Neural progenitor cell (in vitro differentiated cells): ENCODE data around the gene ILF3. TPM values are rescaled to one million over a fixed set of nuclear protein-coding genes. Genes with fewer than 3 reads are reported as not detected.

Source experiments
- DNase-seq: peaks from one replicate; pipeline ENCODE4 v3.0.0-alpha.2; 2016; ENCODE audit warnings: low spot score
- H2AFZ ChIP-seq: fragments of 200-600 bp; sonication (generic); replicated peaks from 2 replicates; pipeline ENCODE4 v1.6.1; 2016; ENCODE audit warnings: antibody characterized with exemption
- H3F3A ChIP-seq: fragments of 200-600 bp; sonication (generic); 2 replicates; pipeline ENCODE4 v1.6.1; 2016; ENCODE audit warnings: antibody characterized with exemption, low read depth
- H3K27ac ChIP-seq: fragments of 200-600 bp; sonication (generic); 2 replicates; pipeline ENCODE4 v1.5.1; 2016; ENCODE audit warnings: mild to moderate bottlenecking
- H3K27me3 ChIP-seq: fragments of 200-600 bp; sonication (generic); 2 replicates; pipeline ENCODE4 v1.6.1; 2016; ENCODE audit warnings: mild to moderate bottlenecking, moderate library complexity
- H3K36me3 ChIP-seq: fragments of 200-600 bp; sonication (generic); 2 replicates; pipeline ENCODE4 v1.5.1; 2016
- H3K4me1 ChIP-seq: fragments of 200-600 bp; sonication (generic); 2 replicates; pipeline ENCODE4 v1.6.1; 2016; ENCODE audit warnings: mixed run types
- H3K4me2 ChIP-seq: fragments of 200-600 bp; sonication (generic); 2 replicates; pipeline ENCODE4 v1.6.1; 2016
- H3K4me3 ChIP-seq: fragments of 200-600 bp; sonication (generic); 2 replicates; pipeline ENCODE4 v1.5.1; 2016
- H3K79me2 ChIP-seq: fragments of 200-600 bp; sonication (generic); 2 replicates; pipeline ENCODE4 v1.6.1; 2016; ENCODE audit warnings: low read depth
- H3K9ac ChIP-seq: fragments of 200-600 bp; sonication (generic); 2 replicates; pipeline ENCODE4 v1.6.1; 2016
- H3K9me3 ChIP-seq: fragments of 200-600 bp; sonication (generic); 2 replicates; pipeline ENCODE4 v1.5.1; 2016; ENCODE audit warnings: low read depth
- H4K20me1 ChIP-seq: fragments of 200-600 bp; sonication (generic); 2 replicates; pipeline ENCODE4 v1.6.1; 2016; ENCODE audit warnings: low read depth
- H3K27ac Mint-ChIP-seq: 3 replicates; pipeline ENCODE4 v1.8.0; 2021; ENCODE audit warnings: mixed read lengths
- H3K27me3 Mint-ChIP-seq: 2 replicates; pipeline ENCODE4 v1.8.0; 2022; ENCODE audit warnings: low read depth, mild to moderate bottlenecking, inconsistent platforms, moderate library complexity, mixed read lengths; ENCODE audit not compliant: insufficient read depth
- H3K36me3 Mint-ChIP-seq: 3 replicates; pipeline ENCODE4 v1.8.0; 2021; ENCODE audit warnings: mixed read lengths
- H3K4me1 Mint-ChIP-seq: 3 replicates; pipeline ENCODE4 v1.8.0; 2021; ENCODE audit warnings: mixed read lengths
- H3K4me3 Mint-ChIP-seq: 3 replicates; pipeline ENCODE4 v1.8.0; 2021; ENCODE audit warnings: mild to moderate bottlenecking, moderate library complexity, mixed read lengths
- H3K9me3 Mint-ChIP-seq: 3 replicates; pipeline ENCODE4 v1.8.0; 2020; ENCODE audit warnings: mixed read lengths
- EZH2 ChIP-seq: fragments of 200-600 bp; sonication (generic); IDR thresholded peaks from 2 replicates; pipeline ENCODE4 v1.6.1; 2017; ENCODE audit warnings: antibody characterized with exemption, mild to moderate bottlenecking, moderate library complexity
- EZH2phosphoT487 ChIP-seq: fragments of 200-600 bp; sonication (generic); IDR thresholded peaks from 2 replicates; pipeline ENCODE4 v1.6.1; 2017; ENCODE audit warnings: antibody characterized with exemption
- total RNA-seq: library from RNA; depleted of rRNA; stranded (reverse); fragments of >200 nt; gene quantifications from 2 replicates; pipeline ENCODE4 v1.2.3, GENCODE V29; 2015; ENCODE audit warnings: low replicate concordance
- TF ChIP-seq, protein P1 (sequence below): fragments of 200-600 bp; sonication (generic); IDR thresholded peaks from 2 replicates; pipeline ENCODE4 v1.5.1; 2017; ENCODE audit warnings: antibody characterized with exemption, mild to moderate bottlenecking

Gene ILF3
- total RNA-seq, 1 donor from 2014 or later: 477 TPM

- Histone ChIP-seq H4K20me1 (peaks cover 34% of the 10 kb centered on the region), H3K4me3 (no peak overlapping the region), H3K27ac (no peak overlapping the region), H3K4me2 (no peak overlapping the region), H3K36me3 (peaks cover 4% of the 10 kb centered on the region), H3K4me1 (no peaks in the 10 kb centered on the region), H3K9ac (no peak overlapping the region), H3K27me3 (no peaks in the 10 kb centered on the region), H3K79me2 (peaks cover 97% of the 10 kb centered on the region), H3K9me3 (no peaks in the 10 kb centered on the region), H2AFZ (no peak overlapping the region), H3F3A (no peaks in the 10 kb centered on the region)
- Mint-ChIP-seq H3K9me3 (peaks cover 14% of the 10 kb centered on the region), H3K27me3 (peaks cover 5% of the 10 kb centered on the region), H3K27ac (no peak overlapping the region), H3K4me3 (no peak overlapping the region), H3K4me1 (no peaks in the 10 kb centered on the region), H3K36me3 (peaks cover 18% of the 10 kb centered on the region)
- DNase-seq: no peak
- TF ChIP-seq EZH2phosphoT487 (no peak), EZH2 (no peak)
- TF ChIP-seq, protein P1, sequence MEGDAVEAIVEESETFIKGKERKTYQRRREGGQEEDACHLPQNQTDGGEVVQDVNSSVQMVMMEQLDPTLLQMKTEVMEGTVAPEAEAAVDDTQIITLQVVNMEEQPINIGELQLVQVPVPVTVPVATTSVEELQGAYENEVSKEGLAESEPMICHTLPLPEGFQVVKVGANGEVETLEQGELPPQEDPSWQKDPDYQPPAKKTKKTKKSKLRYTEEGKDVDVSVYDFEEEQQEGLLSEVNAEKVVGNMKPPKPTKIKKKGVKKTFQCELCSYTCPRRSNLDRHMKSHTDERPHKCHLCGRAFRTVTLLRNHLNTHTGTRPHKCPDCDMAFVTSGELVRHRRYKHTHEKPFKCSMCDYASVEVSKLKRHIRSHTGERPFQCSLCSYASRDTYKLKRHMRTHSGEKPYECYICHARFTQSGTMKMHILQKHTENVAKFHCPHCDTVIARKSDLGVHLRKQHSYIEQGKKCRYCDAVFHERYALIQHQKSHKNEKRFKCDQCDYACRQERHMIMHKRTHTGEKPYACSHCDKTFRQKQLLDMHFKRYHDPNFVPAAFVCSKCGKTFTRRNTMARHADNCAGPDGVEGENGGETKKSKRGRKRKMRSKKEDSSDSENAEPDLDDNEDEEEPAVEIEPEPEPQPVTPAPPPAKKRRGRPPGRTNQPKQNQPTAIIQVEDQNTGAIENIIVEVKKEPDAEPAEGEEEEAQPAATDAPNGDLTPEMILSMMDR: no peak
Observed at GRCh38 chr19:10735741-10736140, 81.6 kb downstream of the ILF3 start.

- DNase-seq: no peak
- Histone ChIP-seq H3K4me1 (no peaks in the 10 kb centered on the region), H3F3A (no peaks in the 10 kb centered on the region), H2AFZ (no peak overlapping the region), H3K9ac (no peak overlapping the region), H3K79me2 (peaks cover 97% of the 10 kb centered on the region), H4K20me1 (peaks cover 31% of the 10 kb centered on the region), H3K27me3 (no peaks in the 10 kb centered on the region), H3K9me3 (no peaks in the 10 kb centered on the region), H3K36me3 (peaks cover 4% of the 10 kb centered on the region), H3K27ac (no peak overlapping the region), H3K4me2 (no peak overlapping the region), H3K4me3 (no peak overlapping the region)
- Mint-ChIP-seq H3K9me3 (peaks cover 18% of the 10 kb centered on the region), H3K4me1 (no peaks in the 10 kb centered on the region), H3K4me3 (no peak overlapping the region), H3K27ac (no peak overlapping the region), H3K27me3 (peaks cover 5% of the 10 kb centered on the region), H3K36me3 (peaks cover 21% of the 10 kb centered on the region)
- TF ChIP-seq, protein P1: no peak
- TF ChIP-seq EZH2phosphoT487 (no peak), EZH2 (no peak)
Observed at GRCh38 chr19:10736189-10736588, 82.0 kb downstream of the ILF3 start.

DNA sequence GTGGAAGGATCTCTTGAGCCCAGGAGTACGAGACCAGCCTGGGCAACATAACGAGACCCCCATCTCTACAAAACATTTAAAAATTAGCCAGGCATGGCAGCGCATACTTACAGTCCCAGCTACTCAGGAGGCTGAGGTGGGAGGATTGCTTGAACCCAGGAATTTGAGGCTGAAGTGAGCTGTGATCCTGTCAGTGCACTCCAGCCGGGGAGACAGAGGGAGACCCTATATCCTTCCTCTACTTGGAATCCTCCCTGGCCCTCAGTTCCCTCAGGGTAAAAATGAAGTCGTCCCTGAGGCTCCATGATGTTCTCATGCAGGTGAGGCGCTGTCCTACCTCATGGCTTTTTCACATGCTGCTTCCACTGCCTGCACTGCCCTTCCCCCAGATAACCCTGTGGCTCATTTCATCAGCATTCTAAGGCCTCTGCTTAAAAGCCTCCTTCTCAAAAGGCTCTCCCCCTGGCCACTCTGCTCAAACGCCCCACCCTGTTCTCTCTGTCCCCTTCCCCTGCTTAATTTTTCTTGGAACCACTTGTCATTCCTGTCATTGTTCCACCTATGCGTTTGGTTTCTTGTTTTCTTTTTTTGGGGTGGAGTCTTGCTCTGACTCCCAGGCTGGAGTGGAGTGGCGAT is 82.9 kb downstream of the ILF3 start:
- peaks cover 18% of the 10 kb centered on the region for H3K9me3 Mint-ChIP-seq
- Histone ChIP-seq H3K4me2 (no peak overlapping the region), H3K4me1 (no peaks in the 10 kb centered on the region), H3K36me3 (peaks cover 4% of the 10 kb centered on the region), H3F3A (no peaks in the 10 kb centered on the region), H3K79me2 (peaks cover 97% of the 10 kb centered on the region), H4K20me1 (peaks cover 31% of the 10 kb centered on the region), H3K9me3 (no peaks in the 10 kb centered on the region), H2AFZ (no peak overlapping the region), H3K9ac (no peak overlapping the region), H3K4me3 (no peak overlapping the region), H3K27ac (no peak overlapping the region), H3K27me3 (no peaks in the 10 kb centered on the region)
- no peaks in the 10 kb centered on the region for H3K4me1 Mint-ChIP-seq
- H3K36me3 Mint-ChIP-seq: peaks cover 25% of the 10 kb centered on the region
- TF ChIP-seq EZH2 (no peak), EZH2phosphoT487 (no peak)
- TF ChIP-seq, protein P1: no peak
- no peak overlapping the region for H3K4me3 Mint-ChIP-seq
- no peak for DNase-seq
- peaks cover 5% of the 10 kb centered on the region for H3K27me3 Mint-ChIP-seq
- no peak overlapping the region for H3K27ac Mint-ChIP-seq
